PC-9 (cell line): ENCODE results near the gene CDS2. TPM values are rescaled to one million over a fixed set of nuclear protein-coding genes. Genes with fewer than 3 reads are reported as not detected.

Experiments
- BruUV-seq: library from RNA; stranded (reverse); fragments of 400-500 nt; replicated peaks from 2 replicates; lab custom pipeline; 2021; lab: Mats Ljungman, UMichigan
- CTCF ChIA-PET: fragments of 300-600 bp; sonication (Branson Sonifier 250); formaldehyde crosslinking; loops from one replicate; lab custom pipeline; 2022; ENCODE audit warnings: antibody characterized with exemption; lab: Charles Lee
- POLR2A ChIA-PET: fragments of 300-600 bp; sonication (Branson Sonifier 250); formaldehyde crosslinking; loops from one replicate; lab custom pipeline; 2022; ENCODE audit warnings: antibody characterized with exemption; ENCODE audit not compliant: unreplicated experiment; lab: Charles Lee
- DNase-seq, 2 experiments: peaks; one replicate each; pipeline versions ENCODE4 v3.0.0 to v3.0.0-alpha.2; 2015 to 2022; ENCODE audit warnings: mixed read lengths in 1 of 2
- H2AFZ ChIP-seq: fragments of 200-600 bp; sonication (generic); 2 replicates; pipeline ENCODE4 v1.8.1; 2017; ENCODE audit warnings: antibody characterized with exemption
- H3F3A ChIP-seq: fragments of 200-600 bp; sonication (generic); 2 replicates; pipeline ENCODE4 v1.8.1; 2017; ENCODE audit warnings: antibody characterized with exemption, mild to moderate bottlenecking, low read depth; ENCODE audit not compliant: insufficient read depth
- H3K27ac ChIP-seq: fragments of 200-600 bp; sonication (generic); 2 replicates; pipeline ENCODE4 v1.6.1; 2016; ENCODE audit warnings: mixed run types
- H3K27me3 ChIP-seq: fragments of 200-600 bp; sonication (generic); 2 replicates; pipeline ENCODE4 v1.6.1; 2016; ENCODE audit warnings: low read depth, mixed run types; ENCODE audit not compliant: insufficient read depth
- H3K36me3 ChIP-seq: fragments of 200-600 bp; sonication (generic); 2 replicates; pipeline ENCODE4 v1.6.1; 2016; ENCODE audit warnings: low read depth, mixed run types
- H3K4me1 ChIP-seq: fragments of 200-600 bp; sonication (generic); replicated peaks from 2 replicates; pipeline ENCODE4 v1.6.1; 2016; ENCODE audit warnings: mixed run types; ENCODE audit not compliant: insufficient read depth
- H3K4me2 ChIP-seq: fragments of 200-600 bp; sonication (generic); 2 replicates; pipeline ENCODE4 v1.6.1; 2017; ENCODE audit warnings: mixed run types
- H3K4me3 ChIP-seq: fragments of 200-600 bp; sonication (generic); 2 replicates; pipeline ENCODE4 v1.6.1; 2016; ENCODE audit warnings: mixed run types
- H3K79me2 ChIP-seq: fragments of 200-600 bp; sonication (generic); 2 replicates; pipeline ENCODE4 v1.6.1; 2017; ENCODE audit warnings: low read depth, mixed run types
- H3K9me2 ChIP-seq: fragments of 200-600 bp; sonication (generic); 2 replicates; pipeline ENCODE4 v1.8.1; 2017; ENCODE audit warnings: mild to moderate bottlenecking; ENCODE audit not compliant: insufficient read depth
- H3K9me3 ChIP-seq: fragments of 200-600 bp; sonication (generic); 2 replicates; pipeline ENCODE4 v1.8.1; 2016; ENCODE audit warnings: low read depth; ENCODE audit not compliant: insufficient read depth
- H4K20me1 ChIP-seq: fragments of 200-600 bp; sonication (generic); 2 replicates; pipeline ENCODE4 v1.8.1; 2017; ENCODE audit not compliant: insufficient read depth
- EZH2 ChIP-seq: fragments of 200-600 bp; sonication (generic); IDR thresholded peaks from 2 replicates; pipeline ENCODE4 v1.8.0; 2017; ENCODE audit warnings: antibody characterized with exemption, low read depth
- intact Hi-C: fragments of 100-400 bp; cut with micrococcal nuclease; formaldehyde crosslinking; loops from one replicate; pipeline ENCODE4 v1.10.0; 2022; ENCODE audit not compliant: unreplicated experiment
- total RNA-seq: library from RNA; stranded (reverse); gene quantifications from 2 replicates; pipeline ENCODE4 v1.2.3, GENCODE V29; 2021
- TF ChIP-seq, protein P1 (sequence below): fragments of 200-600 bp; sonication (generic); conservative IDR thresholded peaks from 2 replicates; pipeline ENCODE4 v1.6.1; 2017; ENCODE audit warnings: mixed run types, antibody characterized with exemption, mild to moderate bottlenecking, moderate library complexity

The CDS2 gene
- total RNA-seq, 1 experiment from 2014 or later = 42.8 TPM

DNA sequence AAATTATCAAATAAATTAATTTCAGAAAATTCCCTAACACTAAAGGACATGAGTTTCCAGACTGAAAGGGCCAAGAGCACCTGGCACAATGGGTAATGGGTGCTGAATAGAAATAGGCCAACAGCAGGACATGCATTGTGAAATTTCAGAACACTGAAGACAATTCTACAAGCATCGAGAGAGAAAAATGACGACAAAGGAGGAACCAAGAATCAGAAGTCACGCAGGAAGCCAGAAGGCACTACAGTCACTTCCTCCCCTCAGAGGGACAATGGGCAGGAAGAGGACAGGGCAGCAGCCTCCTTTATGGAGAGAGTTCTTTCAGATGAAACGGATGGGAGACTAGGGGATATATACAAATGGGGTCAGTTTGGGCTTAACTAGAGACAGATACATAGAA lies 36.6 kb upstream of the CDS2 start:
- intact Hi-C loops = no loop called here
- no peak for DNase-seq
- POLR2A ChIA-PET = no interaction called here

DNA sequence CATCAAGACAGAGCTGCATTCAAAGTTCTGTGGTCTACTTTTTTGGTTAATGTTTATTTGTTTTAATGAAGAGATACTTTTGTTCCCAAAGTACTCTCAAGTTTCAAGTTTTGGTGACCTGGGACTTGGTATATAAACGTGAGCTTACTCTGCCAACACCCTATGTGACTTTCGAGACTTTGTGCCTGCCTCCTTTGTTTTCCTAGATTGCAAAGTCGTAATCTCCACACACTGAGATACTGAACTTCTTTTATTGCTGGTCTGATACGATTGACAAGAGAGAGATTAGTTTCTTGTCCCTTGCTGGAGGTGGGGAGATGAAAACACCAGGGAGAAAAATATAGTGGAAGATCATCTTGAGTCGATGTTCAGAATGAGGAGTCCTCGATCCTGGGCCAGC lies 34.9 kb upstream of the CDS2 start:
- H3K27ac ChIP-seq = no peak overlapping the region
- no peaks in the 10 kb centered on the region for H4K20me1 ChIP-seq
- POLR2A ChIA-PET = no interaction called here
- intact Hi-C loops = no loop called here
- no peaks in the 10 kb centered on the region for H3K4me1 ChIP-seq
- no peaks in the 10 kb centered on the region; the same call in 1 of the 2 replicates for H3K36me3 ChIP-seq
- H3K4me2 ChIP-seq = no peak overlapping the region
- no peaks in the 10 kb centered on the region for H3K27me3 ChIP-seq
- no peaks in the 10 kb centered on the region for H3K9me2 ChIP-seq
- H3K79me2 ChIP-seq = no peaks in the 10 kb centered on the region
- CTCF ChIA-PET = no interaction called here
- DNase-seq = no peak
- H3K4me3 ChIP-seq = no peak overlapping the region
- BruUV-seq = no TSS peak
- H2AFZ ChIP-seq = no peak overlapping the region
- no peaks in the 10 kb centered on the region for H3K9me3 ChIP-seq
- no peak for TF ChIP-seq EZH2
- TF ChIP-seq, protein P1, sequence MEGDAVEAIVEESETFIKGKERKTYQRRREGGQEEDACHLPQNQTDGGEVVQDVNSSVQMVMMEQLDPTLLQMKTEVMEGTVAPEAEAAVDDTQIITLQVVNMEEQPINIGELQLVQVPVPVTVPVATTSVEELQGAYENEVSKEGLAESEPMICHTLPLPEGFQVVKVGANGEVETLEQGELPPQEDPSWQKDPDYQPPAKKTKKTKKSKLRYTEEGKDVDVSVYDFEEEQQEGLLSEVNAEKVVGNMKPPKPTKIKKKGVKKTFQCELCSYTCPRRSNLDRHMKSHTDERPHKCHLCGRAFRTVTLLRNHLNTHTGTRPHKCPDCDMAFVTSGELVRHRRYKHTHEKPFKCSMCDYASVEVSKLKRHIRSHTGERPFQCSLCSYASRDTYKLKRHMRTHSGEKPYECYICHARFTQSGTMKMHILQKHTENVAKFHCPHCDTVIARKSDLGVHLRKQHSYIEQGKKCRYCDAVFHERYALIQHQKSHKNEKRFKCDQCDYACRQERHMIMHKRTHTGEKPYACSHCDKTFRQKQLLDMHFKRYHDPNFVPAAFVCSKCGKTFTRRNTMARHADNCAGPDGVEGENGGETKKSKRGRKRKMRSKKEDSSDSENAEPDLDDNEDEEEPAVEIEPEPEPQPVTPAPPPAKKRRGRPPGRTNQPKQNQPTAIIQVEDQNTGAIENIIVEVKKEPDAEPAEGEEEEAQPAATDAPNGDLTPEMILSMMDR = no peak
- H3F3A ChIP-seq = 0 out of 2 replicates have a peak, but pooled peaks cover 4% of the 10 kb centered on the region

More for the DNA sequence above, 36.6 kb upstream of the CDS2 start:
- Histone ChIP-seq H2AFZ (no peak overlapping the region), H3F3A (0 out of 2 replicates have a peak, but pooled peaks cover 4% of the 10 kb centered on the region), H3K4me1 (no peaks in the 10 kb centered on the region), H3K27ac (no peak overlapping the region), H3K9me2 (no peaks in the 10 kb centered on the region), H3K36me3 (no peaks in the 10 kb centered on the region), H4K20me1 (no peaks in the 10 kb centered on the region), H3K4me3 (no peak overlapping the region), H3K9me3 (no peaks in the 10 kb centered on the region), H3K4me2 (no peak overlapping the region), H3K27me3 (no peaks in the 10 kb centered on the region), H3K79me2 (no peaks in the 10 kb centered on the region)
- CTCF ChIA-PET = no interaction called here
- no TSS peak for BruUV-seq
- TF ChIP-seq EZH2 = no peak
- TF ChIP-seq, protein P1 = no peak

DNA sequence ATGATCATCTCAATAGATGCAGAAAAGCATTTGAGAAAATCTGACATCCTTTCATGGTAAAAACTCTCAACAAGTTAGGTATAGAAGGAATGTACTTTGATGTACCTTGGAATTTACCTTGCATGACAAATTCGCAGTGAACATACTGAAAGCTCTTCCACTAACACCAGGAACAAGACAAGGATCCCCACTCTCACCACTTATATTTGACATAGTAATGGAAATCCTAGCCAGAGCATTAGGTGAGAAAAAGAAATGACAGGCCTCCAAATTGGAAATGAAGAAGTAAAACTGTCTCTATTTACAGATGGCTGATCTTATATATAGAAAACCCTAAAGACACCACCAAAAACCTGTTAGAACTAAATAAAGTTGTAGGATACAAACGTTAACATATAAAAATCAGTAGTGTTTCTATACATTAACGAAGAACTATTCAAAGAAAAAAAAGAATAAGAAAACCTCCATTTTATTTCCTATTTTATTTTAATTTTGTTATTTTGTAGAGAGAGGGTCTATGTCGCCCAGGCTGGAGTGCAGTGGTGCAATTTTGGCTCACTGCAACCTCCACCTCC lies 34.0 kb upstream of the CDS2 start:
- Histone ChIP-seq H3K4me2 (no peak overlapping the region), H3K36me3 (no peaks in the 10 kb centered on the region; the same call in 1 of the 2 replicates), H3K9me2 (no peaks in the 10 kb centered on the region), H3K9me3 (no peaks in the 10 kb centered on the region), H3K4me1 (no peaks in the 10 kb centered on the region), H3F3A (0 out of 2 replicates have a peak, but pooled peaks cover 4% of the 10 kb centered on the region), H3K79me2 (no peaks in the 10 kb centered on the region), H3K4me3 (no peak overlapping the region), H2AFZ (no peak overlapping the region), H4K20me1 (no peaks in the 10 kb centered on the region), H3K27me3 (no peaks in the 10 kb centered on the region), H3K27ac (no peak overlapping the region)
- DNase-seq = no peak
- no TSS peak for BruUV-seq
- ChIA-PET POLR2A (interaction anchor here (0.7 kb wide), 1 partner anchor 41 kb away, joined by 3 read pairs; no protein-coding TSS in a partner anchor), CTCF (no interaction called here)
- no peak for TF ChIP-seq EZH2
- TF ChIP-seq, protein P1 = no peak
- intact Hi-C loops = no loop called here
